ENCODE measurements around the gene PPP1R13B.

Gene PPP1R13B

GRCh38 chr14:103819503-103820307 lies 27.7 kb downstream of the PPP1R13B start:
- no peak for TF ChIP-seq CTCF (conservative IDR thresholded peaks at IDR 0.05)
- H3K27ac ChIP-seq, result peak overlapping the region; percentile 46

GRCh38 chr14:103818870-103819269 lies 28.5 kb downstream of the PPP1R13B start:
- H3K27ac ChIP-seq, result peak overlapping the region; percentile 46
- no peak for TF ChIP-seq CTCF (conservative IDR thresholded peaks at IDR 0.05)

- TF ChIP-seq CTCF (conservative IDR thresholded peaks at IDR 0.05), result no peak
- no peak overlapping the region for H3K27ac ChIP-seq
Observed at GRCh38 chr14:103818422-103818821, 29.0 kb downstream of the PPP1R13B start.

GRCh38 chr14:103817595-103817994 lies 29.8 kb downstream of the PPP1R13B start:
- no peak overlapping the region for H3K27ac ChIP-seq
- no peak for TF ChIP-seq CTCF (conservative IDR thresholded peaks at IDR 0.05)

- no peak overlapping the region for H3K27ac ChIP-seq
- no peak for TF ChIP-seq CTCF (conservative IDR thresholded peaks at IDR 0.05)
Observed at GRCh38 chr14:103816991-103817390, 30.4 kb downstream of the PPP1R13B start.

GRCh38 chr14:103815253-103815652 lies 32.1 kb downstream of the PPP1R13B start:
- TF ChIP-seq CTCF (conservative IDR thresholded peaks at IDR 0.05), result no peak

GRCh38 chr14:103811189-103811588 lies 36.2 kb downstream of the PPP1R13B start:
- TF ChIP-seq CTCF (conservative IDR thresholded peaks at IDR 0.05), result no peak
- H3K27ac ChIP-seq, result no peak overlapping the region

More at GRCh38 chr14:103815253-103815652, 32.1 kb downstream of the PPP1R13B start:
- no peak overlapping the region for H3K27ac ChIP-seq

Measured in VCaP (cell line).